ENCODE measurements around the gene DSC1. TPM values are rescaled to one million over a fixed set of nuclear protein-coding genes. Genes with fewer than 3 reads are reported as not detected.
A peak's percentile ranks its signal among the peaks of the same experiment; 100 is the strongest.

The DSC1 gene
- total and polyA plus RNA-seq, 2 donors, result 0.33 to 0.80 TPM

DNA sequence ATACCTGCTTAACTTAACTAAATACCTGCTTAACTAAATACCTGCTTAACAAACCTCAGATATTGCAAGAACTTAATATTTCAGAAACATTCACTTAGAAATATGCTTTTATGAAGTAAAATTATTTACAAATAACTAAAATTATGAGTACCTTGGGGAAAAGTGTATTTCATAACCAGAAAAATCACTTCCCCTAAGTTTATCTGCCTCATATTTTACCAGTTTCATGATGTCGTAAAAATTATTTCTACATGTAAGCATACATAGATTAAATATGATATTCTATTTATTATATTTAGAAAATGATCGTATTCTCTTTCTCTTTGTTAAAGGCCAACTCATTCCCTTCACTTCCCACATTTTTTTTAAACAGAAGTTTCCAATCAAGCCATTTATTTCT lies 41.5 kb upstream of the DSC1 start:
- H3K4me1 ChIP-seq (ENCODE audit: control insufficient read depth in 2 of 2, insufficient read depth in 2 of 2, low read length in 2 of 2), result peaks cover 0 to 2% of the 10 kb centered on the region in 2 donors
- H3K27ac ChIP-seq (ENCODE audit: low read depth in 1 of 2, low read length in 1 of 2), result no peak overlapping the region
- no peak for DNase-seq (ENCODE audit: low read depth in 6 of 9, low spot score in 9 of 9)
- no peaks in the 10 kb centered on the region for H3K9me3 ChIP-seq (ENCODE audit: control insufficient read depth in 2 of 2, insufficient read depth in 1 of 2, low read length in 1 of 2)
- WGBS, result 94% methylated on average over 2 of the region's 2 CpGs
- H3K4me3 ChIP-seq (ENCODE audit: low read length in 2 of 2), result no peak overlapping the region
- no peaks in the 10 kb centered on the region for H3K27me3 ChIP-seq (ENCODE audit: control insufficient read depth in 2 of 2, insufficient read depth in 1 of 2, low read length in 1 of 2)
- no peaks in the 10 kb centered on the region for H3K36me3 ChIP-seq (ENCODE audit: control insufficient read depth in 2 of 2, insufficient read depth in 2 of 2, low read length in 1 of 2)

DNA sequence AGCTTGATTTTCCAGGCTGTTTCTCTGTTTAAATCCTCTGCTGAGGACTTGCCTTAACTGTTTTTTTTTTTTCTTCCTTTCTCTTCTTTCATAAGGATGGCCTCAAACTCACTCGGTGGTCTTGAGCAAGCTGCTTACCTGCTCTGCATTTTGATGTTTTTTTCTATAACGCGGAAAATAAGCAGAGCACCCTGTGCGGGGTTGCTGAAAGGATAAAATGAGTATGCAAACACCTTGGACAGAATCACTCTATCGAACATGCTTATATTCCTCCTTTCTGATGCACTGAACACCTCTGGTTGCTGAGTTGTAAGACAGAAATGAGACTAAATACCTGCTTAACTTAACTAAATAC lies 41.1 kb upstream of the DSC1 start:
- Histone ChIP-seq H3K27me3 (ENCODE audit: control insufficient read depth in 2 of 2, insufficient read depth in 1 of 2, low read length in 1 of 2) (no peaks in the 10 kb centered on the region), H3K36me3 (ENCODE audit: control insufficient read depth in 2 of 2, insufficient read depth in 2 of 2, low read length in 1 of 2) (no peaks in the 10 kb centered on the region), H3K9me3 (ENCODE audit: control insufficient read depth in 2 of 2, insufficient read depth in 1 of 2, low read length in 1 of 2) (no peaks in the 10 kb centered on the region), H3K4me1 (ENCODE audit: control insufficient read depth in 2 of 2, insufficient read depth in 2 of 2, low read length in 2 of 2) (peaks cover 0 to 2% of the 10 kb centered on the region in 2 donors), H3K27ac (ENCODE audit: low read depth in 1 of 2, low read length in 1 of 2) (no peak overlapping the region), H3K4me3 (ENCODE audit: low read length in 2 of 2) (no peak overlapping the region)
- 74% methylated on average over 5 of the region's 5 CpGs for WGBS
- DNase-seq (ENCODE audit: low read depth in 6 of 9, low spot score in 9 of 9), result no peak

DNA sequence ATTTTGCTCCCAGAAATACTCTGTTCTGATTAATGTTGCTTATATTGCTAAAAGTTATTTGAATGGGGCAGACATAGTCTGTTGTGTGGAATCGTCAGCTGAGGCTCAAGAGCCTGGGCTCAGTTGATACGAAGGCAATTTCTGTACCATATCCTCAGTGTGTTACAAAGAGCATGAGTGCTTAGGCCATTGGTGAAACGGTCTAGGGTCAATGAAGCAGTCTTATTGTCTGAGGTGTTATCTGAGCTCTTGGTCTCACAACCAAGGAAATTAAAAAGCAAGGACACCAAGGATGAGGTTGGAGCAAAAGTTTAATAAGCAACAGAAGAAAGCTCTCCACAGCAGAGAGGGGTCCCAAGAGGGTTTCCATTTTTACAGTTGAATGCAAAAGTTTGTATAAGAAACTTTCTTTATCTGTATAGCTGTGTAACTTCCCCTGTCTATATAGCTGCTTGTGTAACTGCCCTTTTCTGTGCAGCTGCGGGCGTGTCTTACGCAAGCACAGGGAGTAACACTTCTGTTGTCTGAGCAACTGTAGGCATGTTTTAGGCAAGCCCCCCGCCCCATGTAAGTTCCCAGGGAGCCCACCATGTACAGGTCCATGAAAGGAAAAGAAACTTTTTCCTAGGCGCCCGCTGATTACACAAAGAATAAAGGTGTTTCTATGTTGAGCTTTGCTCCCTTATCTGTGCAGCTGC lies 40.6 kb upstream of the DSC1 start:
- no peaks in the 10 kb centered on the region for H3K36me3 ChIP-seq (ENCODE audit: control insufficient read depth in 2 of 2, insufficient read depth in 2 of 2, low read length in 1 of 2)
- no peak overlapping the region for H3K27ac ChIP-seq (ENCODE audit: low read depth in 1 of 2, low read length in 1 of 2)
- peaks cover 0 to 2% of the 10 kb centered on the region in 2 donors for H3K4me1 ChIP-seq (ENCODE audit: control insufficient read depth in 2 of 2, insufficient read depth in 2 of 2, low read length in 2 of 2)
- WGBS, result 46% methylated on average over 9 of the region's 9 CpGs
- no peak for DNase-seq (ENCODE audit: low read depth in 6 of 9, low spot score in 9 of 9)
- H3K27me3 ChIP-seq (ENCODE audit: control insufficient read depth in 2 of 2, insufficient read depth in 1 of 2, low read length in 1 of 2), result no peaks in the 10 kb centered on the region
- no peaks in the 10 kb centered on the region for H3K9me3 ChIP-seq (ENCODE audit: control insufficient read depth in 2 of 2, insufficient read depth in 1 of 2, low read length in 1 of 2)
- H3K4me3 ChIP-seq (ENCODE audit: low read length in 2 of 2), result no peak overlapping the region

- no peak overlapping the region for H3K4me3 ChIP-seq (ENCODE audit: low read length in 2 of 2)
- no peaks in the 10 kb centered on the region for H3K27me3 ChIP-seq (ENCODE audit: control insufficient read depth in 2 of 2, insufficient read depth in 1 of 2, low read length in 1 of 2)
- DNase-seq (ENCODE audit: low read depth in 6 of 9, low spot score in 9 of 9), result no peak
- H3K9me3 ChIP-seq (ENCODE audit: control insufficient read depth in 2 of 2, insufficient read depth in 1 of 2, low read length in 1 of 2), result no peaks in the 10 kb centered on the region
- WGBS, result 90% methylated on average over 5 of the region's 5 CpGs
- H3K36me3 ChIP-seq (ENCODE audit: control insufficient read depth in 2 of 2, insufficient read depth in 2 of 2, low read length in 1 of 2), result no peaks in the 10 kb centered on the region
- H3K4me1 ChIP-seq (ENCODE audit: control insufficient read depth in 2 of 2, insufficient read depth in 2 of 2, low read length in 2 of 2), result no peaks in the 10 kb centered on the region
- no peak overlapping the region for H3K27ac ChIP-seq (ENCODE audit: low read depth in 1 of 2, low read length in 1 of 2)
Measured at GRCh38 chr18:31199190-31199769, 36.6 kb upstream of the DSC1 start.

DNA sequence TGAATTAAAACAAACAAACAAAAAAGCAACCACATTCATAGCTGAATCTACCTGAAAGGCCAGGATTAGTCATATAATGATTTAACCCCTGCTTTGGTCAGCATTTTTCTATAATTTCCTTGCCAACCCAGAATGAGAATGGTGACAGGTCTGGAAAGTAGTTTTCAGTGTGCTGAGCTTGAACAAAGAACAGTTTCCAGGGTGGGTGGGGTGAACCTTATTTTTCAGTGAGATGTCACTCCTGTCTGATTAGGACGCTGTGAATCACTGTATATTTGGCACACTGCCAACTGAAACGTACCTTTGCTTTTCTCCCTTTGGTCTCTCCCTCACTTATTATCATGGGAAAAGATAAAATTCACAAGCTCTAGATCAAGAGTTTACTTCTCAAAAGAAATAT lies 35.0 kb upstream of the DSC1 start:
- DNase-seq (ENCODE audit: low read depth in 6 of 9, low spot score in 9 of 9), result peak in 2 of 9 donors; percentile 6 to 7
- Histone ChIP-seq H3K27me3 (ENCODE audit: control insufficient read depth in 2 of 2, insufficient read depth in 1 of 2, low read length in 1 of 2) (no peaks in the 10 kb centered on the region), H3K27ac (ENCODE audit: low read depth in 1 of 2, low read length in 1 of 2) (peak overlapping the region in 1 of 2 donors; percentile 9), H3K4me3 (ENCODE audit: low read length in 2 of 2) (no peak overlapping the region), H3K9me3 (ENCODE audit: control insufficient read depth in 2 of 2, insufficient read depth in 1 of 2, low read length in 1 of 2) (no peaks in the 10 kb centered on the region), H3K4me1 (ENCODE audit: control insufficient read depth in 2 of 2, insufficient read depth in 2 of 2, low read length in 2 of 2) (no peaks in the 10 kb centered on the region), H3K36me3 (ENCODE audit: control insufficient read depth in 2 of 2, insufficient read depth in 2 of 2, low read length in 1 of 2) (no peaks in the 10 kb centered on the region)
- WGBS, result 79% methylated on average over 2 of the region's 2 CpGs

- no peaks in the 10 kb centered on the region for H3K36me3 ChIP-seq (ENCODE audit: control insufficient read depth in 2 of 2, insufficient read depth in 2 of 2, low read length in 1 of 2)
- WGBS, result 92% methylated on average over 3 of the region's 3 CpGs
- H3K27ac ChIP-seq (ENCODE audit: low read depth in 1 of 2, low read length in 1 of 2), result no peak overlapping the region
- no peaks in the 10 kb centered on the region for H3K4me1 ChIP-seq (ENCODE audit: control insufficient read depth in 2 of 2, insufficient read depth in 2 of 2, low read length in 2 of 2)
- no peaks in the 10 kb centered on the region for H3K27me3 ChIP-seq (ENCODE audit: control insufficient read depth in 2 of 2, insufficient read depth in 1 of 2, low read length in 1 of 2)
- DNase-seq (ENCODE audit: low read depth in 6 of 9, low spot score in 9 of 9), result no peak
- H3K9me3 ChIP-seq (ENCODE audit: control insufficient read depth in 2 of 2, insufficient read depth in 1 of 2, low read length in 1 of 2), result no peaks in the 10 kb centered on the region
- no peak overlapping the region for H3K4me3 ChIP-seq (ENCODE audit: low read length in 2 of 2)
Measured at GRCh38 chr18:31195063-31195462, 32.4 kb upstream of the DSC1 start.

DNA sequence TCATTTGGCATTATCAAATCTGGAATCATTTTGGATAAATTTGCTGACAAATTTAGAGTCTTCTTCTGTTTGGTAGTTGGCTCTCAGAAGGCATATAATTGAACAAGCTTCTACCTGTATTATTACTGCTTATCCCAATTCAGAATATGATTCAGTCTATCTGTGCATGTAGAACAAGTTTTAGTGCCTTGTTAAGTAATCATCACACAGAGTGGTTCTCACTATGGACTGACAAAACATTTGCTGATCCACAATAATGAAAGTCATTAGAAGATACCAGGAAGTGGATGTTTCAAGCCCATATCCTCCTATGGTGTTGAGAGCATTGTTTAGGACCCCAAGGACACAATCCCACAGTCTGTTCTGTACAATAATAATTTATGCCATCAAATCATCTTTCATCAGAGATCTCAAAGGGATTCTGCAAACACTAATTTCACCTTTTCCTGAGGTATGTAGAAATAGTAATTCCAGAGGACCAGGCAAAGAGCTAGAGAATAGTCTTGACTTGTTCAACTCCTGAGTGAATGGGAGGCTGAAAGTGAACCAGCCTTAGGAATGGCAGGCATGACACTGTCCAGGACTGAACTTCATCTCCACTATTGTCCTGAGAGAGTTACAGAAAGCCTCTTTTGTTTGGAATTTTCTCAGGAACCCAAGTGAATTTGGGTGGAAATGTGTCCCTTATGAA lies 29.6 kb upstream of the DSC1 start:
- no peak overlapping the region for H3K4me3 ChIP-seq (ENCODE audit: low read length in 2 of 2)
- no peaks in the 10 kb centered on the region for H3K36me3 ChIP-seq (ENCODE audit: control insufficient read depth in 2 of 2, insufficient read depth in 2 of 2, low read length in 1 of 2)
- no peaks in the 10 kb centered on the region for H3K9me3 ChIP-seq (ENCODE audit: control insufficient read depth in 2 of 2, insufficient read depth in 1 of 2, low read length in 1 of 2)
- no peaks in the 10 kb centered on the region for H3K27me3 ChIP-seq (ENCODE audit: control insufficient read depth in 2 of 2, insufficient read depth in 1 of 2, low read length in 1 of 2)
- no peak overlapping the region for H3K27ac ChIP-seq (ENCODE audit: low read depth in 1 of 2, low read length in 1 of 2)
- no peak for DNase-seq (ENCODE audit: low read depth in 6 of 9, low spot score in 9 of 9)
- H3K4me1 ChIP-seq (ENCODE audit: control insufficient read depth in 2 of 2, insufficient read depth in 2 of 2, low read length in 2 of 2), result no peaks in the 10 kb centered on the region

- Histone ChIP-seq H3K4me1 (ENCODE audit: control insufficient read depth in 2 of 2, insufficient read depth in 2 of 2, low read length in 2 of 2) (no peaks in the 10 kb centered on the region), H3K27me3 (ENCODE audit: control insufficient read depth in 2 of 2, insufficient read depth in 1 of 2, low read length in 1 of 2) (no peaks in the 10 kb centered on the region), H3K4me3 (ENCODE audit: low read length in 2 of 2) (no peak overlapping the region), H3K36me3 (ENCODE audit: control insufficient read depth in 2 of 2, insufficient read depth in 2 of 2, low read length in 1 of 2) (no peaks in the 10 kb centered on the region), H3K27ac (ENCODE audit: low read depth in 1 of 2, low read length in 1 of 2) (no peak overlapping the region), H3K9me3 (ENCODE audit: control insufficient read depth in 2 of 2, insufficient read depth in 1 of 2, low read length in 1 of 2) (no peaks in the 10 kb centered on the region)
- WGBS, result 95% methylated on average over 2 of the region's 2 CpGs
- DNase-seq (ENCODE audit: low read depth in 6 of 9, low spot score in 9 of 9), result no peak
Measured at GRCh38 chr18:31190919-31191318, 28.3 kb upstream of the DSC1 start.

DNA sequence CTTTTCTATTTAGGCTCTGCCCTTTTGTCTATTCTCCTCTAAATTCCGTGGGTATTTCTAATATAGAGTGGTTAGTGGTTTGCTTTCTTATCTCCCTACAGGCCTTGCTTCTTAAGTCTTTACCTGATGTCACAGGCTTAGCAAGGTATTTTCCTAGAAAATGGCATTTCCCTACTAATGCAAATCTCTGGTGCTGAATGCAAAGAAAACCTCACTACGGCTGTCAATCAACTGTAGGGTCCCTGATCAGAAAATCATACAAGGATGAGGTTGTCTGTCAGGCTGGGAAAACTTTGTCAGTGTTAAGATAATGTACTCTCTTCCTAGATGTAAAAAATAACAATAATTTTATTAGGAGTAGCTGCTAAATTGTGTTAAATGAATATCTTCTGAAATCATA lies 27.1 kb upstream of the DSC1 start:
- H3K27me3 ChIP-seq (ENCODE audit: control insufficient read depth in 2 of 2, insufficient read depth in 1 of 2, low read length in 1 of 2), result no peaks in the 10 kb centered on the region
- no peaks in the 10 kb centered on the region for H3K9me3 ChIP-seq (ENCODE audit: control insufficient read depth in 2 of 2, insufficient read depth in 1 of 2, low read length in 1 of 2)
- H3K4me1 ChIP-seq (ENCODE audit: control insufficient read depth in 2 of 2, insufficient read depth in 2 of 2, low read length in 2 of 2), result no peaks in the 10 kb centered on the region
- no peak overlapping the region for H3K4me3 ChIP-seq (ENCODE audit: low read length in 2 of 2)
- no peak overlapping the region for H3K27ac ChIP-seq (ENCODE audit: low read depth in 1 of 2, low read length in 1 of 2)
- DNase-seq (ENCODE audit: low read depth in 6 of 9, low spot score in 9 of 9), result no peak
- WGBS, result 88% methylated on average over 2 of the region's 2 CpGs
- no peaks in the 10 kb centered on the region for H3K36me3 ChIP-seq (ENCODE audit: control insufficient read depth in 2 of 2, insufficient read depth in 2 of 2, low read length in 1 of 2)

Data from thymus (tissue), 11 donors.